Vagina (tissue), 2 donors: Measurements from ENCODE around the gene GREM1. TPM values are rescaled to one million over a fixed set of nuclear protein-coding genes. Genes with fewer than 3 reads are reported as not detected.

Experiments used
- DNase-seq, 2 donors: peaks; one replicate each; pipeline ENCODE4 v3.0.0-alpha.2; 2017; ENCODE audit errors: extremely low spot score in 2 of 2
- H3K27ac ChIP-seq: fragments of 200-600 bp; sonication (generic); one replicate; pipeline ENCODE4 v1.5.1; 2019
- H3K27me3 ChIP-seq: fragments of 200-600 bp; sonication (generic); one replicate; pipeline ENCODE4 v1.5.1; 2019
- H3K36me3 ChIP-seq, 2 donors: fragments of 200-600 bp; sonication (generic); one replicate each; pipeline ENCODE4 v1.5.1; 2017 to 2019
- H3K4me1 ChIP-seq: fragments of 200-600 bp; sonication (generic); one replicate; pipeline ENCODE4 v1.5.1; 2019
- H3K4me3 ChIP-seq, 2 donors: fragments of 200-600 bp; sonication (generic); 1 replicate in 1 of 2; 2 replicates in 1 of 2; pipeline ENCODE4 v1.5.1; 2016 to 2019
- H3K9me3 ChIP-seq: fragments of 200-600 bp; sonication (generic); one replicate; pipeline ENCODE4 v1.5.1; 2019
- POLR2A ChIP-seq, 2 donors: fragments of 450-650 bp; IDR thresholded peaks; one replicate each; pipeline ENCODE4 v1.6.1; 2017; ENCODE audit warnings: antibody characterized with exemption in 2 of 2, mild to moderate bottlenecking in 2 of 2, moderate library complexity in 2 of 2
- POLR2AphosphoS5 ChIP-seq, 2 donors: sonication (generic); formaldehyde crosslinking; IDR thresholded peaks; one replicate each; pipeline ENCODE4 v1.9.0; 2017; ENCODE audit warnings: antibody characterized with exemption in 2 of 2, mild to moderate bottlenecking in 2 of 2, low read depth in 1 of 2; ENCODE audit not compliant: insufficient read depth in 1 of 2
- intact Hi-C: fragments of 100-400 bp; cut with DNase I; formaldehyde crosslinking; loops from one replicate; pipeline ENCODE4 v1.15.1; 2023
- total RNA-seq: library from RNA; depleted of rRNA; stranded (reverse); fragments of >200 nt; gene quantifications from one replicate; pipeline ENCODE4 v1.2.3, GENCODE V29; 2016
- TF ChIP-seq, protein P1 (sequence below), 3 experiments: fragments of 450-650 bp in 2 of 3; fragments of 200-600 bp in 1 of 3; sonication (generic) in 1 of 3; IDR thresholded peaks; one replicate each; pipeline ENCODE4 v1.5.1; 2017 to 2019; ENCODE audit warnings: antibody characterized with exemption in 3 of 3, mild to moderate bottlenecking in 2 of 3, moderate library complexity in 2 of 3

GREM1 gene
- total RNA-seq, 1 donor from 2014 or later: 122 TPM

DNA sequence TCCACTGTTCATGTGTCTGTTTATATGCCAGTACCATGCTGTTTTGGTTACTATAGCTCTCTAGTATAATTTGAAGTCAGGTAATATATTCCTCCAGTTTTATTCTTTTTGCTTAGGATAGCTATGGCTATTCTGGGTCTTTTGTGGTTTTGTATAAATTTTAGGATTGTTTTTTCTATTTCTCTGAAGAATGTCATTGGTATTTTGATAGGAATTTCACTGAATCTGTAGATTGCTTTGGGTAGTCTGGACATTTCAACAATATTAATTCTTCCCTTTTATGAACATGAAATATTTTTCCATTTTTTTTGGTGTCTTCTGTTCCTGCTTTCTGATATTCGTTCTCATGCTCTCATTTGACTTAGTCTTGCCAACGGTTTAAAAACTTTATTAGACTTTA, 39.6 kb downstream of the GREM1 start:
- DNase-seq: no peak
- intact Hi-C loops: no loop called here
- Histone ChIP-seq H3K27me3 (no peaks in the 10 kb centered on the region), H3K4me3 (no peak overlapping the region), H3K27ac (no peak overlapping the region), H3K4me1 (no peaks in the 10 kb centered on the region), H3K36me3 (no peaks in the 10 kb centered on the region), H3K9me3 (no peaks in the 10 kb centered on the region)
- TF ChIP-seq, protein P1, sequence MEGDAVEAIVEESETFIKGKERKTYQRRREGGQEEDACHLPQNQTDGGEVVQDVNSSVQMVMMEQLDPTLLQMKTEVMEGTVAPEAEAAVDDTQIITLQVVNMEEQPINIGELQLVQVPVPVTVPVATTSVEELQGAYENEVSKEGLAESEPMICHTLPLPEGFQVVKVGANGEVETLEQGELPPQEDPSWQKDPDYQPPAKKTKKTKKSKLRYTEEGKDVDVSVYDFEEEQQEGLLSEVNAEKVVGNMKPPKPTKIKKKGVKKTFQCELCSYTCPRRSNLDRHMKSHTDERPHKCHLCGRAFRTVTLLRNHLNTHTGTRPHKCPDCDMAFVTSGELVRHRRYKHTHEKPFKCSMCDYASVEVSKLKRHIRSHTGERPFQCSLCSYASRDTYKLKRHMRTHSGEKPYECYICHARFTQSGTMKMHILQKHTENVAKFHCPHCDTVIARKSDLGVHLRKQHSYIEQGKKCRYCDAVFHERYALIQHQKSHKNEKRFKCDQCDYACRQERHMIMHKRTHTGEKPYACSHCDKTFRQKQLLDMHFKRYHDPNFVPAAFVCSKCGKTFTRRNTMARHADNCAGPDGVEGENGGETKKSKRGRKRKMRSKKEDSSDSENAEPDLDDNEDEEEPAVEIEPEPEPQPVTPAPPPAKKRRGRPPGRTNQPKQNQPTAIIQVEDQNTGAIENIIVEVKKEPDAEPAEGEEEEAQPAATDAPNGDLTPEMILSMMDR (IDR thresholded peaks at IDR 0.05): no peak
- TF ChIP-seq POLR2A (IDR thresholded peaks at IDR 0.05): no peak
- TF ChIP-seq POLR2AphosphoS5 (IDR thresholded peaks at IDR 0.05; ENCODE audit: insufficient read depth in 1 of 2, low read depth in 1 of 2): no peak

DNA sequence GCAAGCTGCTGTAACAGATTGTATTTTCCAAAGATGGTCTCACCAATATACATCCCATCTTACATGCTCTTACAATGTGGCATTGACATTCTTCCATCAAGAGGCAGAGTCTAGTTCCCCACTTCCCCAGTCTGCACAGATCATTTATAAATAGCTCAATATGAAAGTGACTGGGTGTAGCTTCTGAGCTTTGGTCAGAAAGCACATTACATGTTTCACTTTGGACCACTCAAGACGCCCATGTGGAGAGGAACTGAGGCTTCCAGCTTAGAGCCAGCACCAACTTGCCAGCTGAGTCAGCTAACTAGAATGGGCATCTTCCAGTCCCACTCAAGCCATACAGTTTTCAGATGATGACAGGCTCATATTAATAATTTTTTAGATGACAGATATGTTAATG, 45.5 kb downstream of the GREM1 start:
- no peak overlapping the region for H3K4me3 ChIP-seq
- H3K27ac ChIP-seq: no peak overlapping the region
- H3K27me3 ChIP-seq: no peaks in the 10 kb centered on the region
- TF ChIP-seq, protein P1 (IDR thresholded peaks at IDR 0.05): no peak
- no peak for TF ChIP-seq POLR2A (IDR thresholded peaks at IDR 0.05)
- no peak for TF ChIP-seq POLR2AphosphoS5 (IDR thresholded peaks at IDR 0.05; ENCODE audit: insufficient read depth in 1 of 2, low read depth in 1 of 2)
- no peak for DNase-seq
- intact Hi-C loops: no loop called here
- H3K4me1 ChIP-seq: no peaks in the 10 kb centered on the region
- no peaks in the 10 kb centered on the region for H3K9me3 ChIP-seq
- H3K36me3 ChIP-seq: no peaks in the 10 kb centered on the region

DNA sequence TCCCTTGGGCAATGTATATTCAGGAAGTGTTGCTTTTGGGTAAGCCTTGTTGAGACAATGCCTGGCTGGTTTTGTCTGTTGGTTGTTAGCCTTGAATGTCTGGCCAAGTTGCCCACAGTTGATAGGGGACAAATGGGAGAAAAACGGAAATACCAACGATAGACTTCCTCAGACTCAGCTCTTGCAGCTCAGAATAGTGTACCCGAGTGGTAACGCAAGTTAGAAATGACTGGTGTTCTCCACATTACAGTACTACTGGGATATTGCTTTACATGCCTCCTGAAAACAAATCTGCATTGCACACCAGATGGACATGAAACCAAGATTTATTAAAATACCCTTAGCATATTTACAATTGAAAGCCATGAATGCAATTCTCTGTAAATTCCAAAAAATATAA, 47.4 kb downstream of the GREM1 start:
- intact Hi-C loops: no loop called here
- Histone ChIP-seq H3K36me3 (no peaks in the 10 kb centered on the region), H3K27ac (no peak overlapping the region), H3K4me3 (no peak overlapping the region), H3K27me3 (no peaks in the 10 kb centered on the region), H3K4me1 (no peaks in the 10 kb centered on the region), H3K9me3 (no peaks in the 10 kb centered on the region)
- no peak for TF ChIP-seq POLR2A (IDR thresholded peaks at IDR 0.05)
- TF ChIP-seq POLR2AphosphoS5 (IDR thresholded peaks at IDR 0.05; ENCODE audit: insufficient read depth in 1 of 2, low read depth in 1 of 2): no peak
- TF ChIP-seq, protein P1 (IDR thresholded peaks at IDR 0.05): no peak
- DNase-seq: no peak

DNA sequence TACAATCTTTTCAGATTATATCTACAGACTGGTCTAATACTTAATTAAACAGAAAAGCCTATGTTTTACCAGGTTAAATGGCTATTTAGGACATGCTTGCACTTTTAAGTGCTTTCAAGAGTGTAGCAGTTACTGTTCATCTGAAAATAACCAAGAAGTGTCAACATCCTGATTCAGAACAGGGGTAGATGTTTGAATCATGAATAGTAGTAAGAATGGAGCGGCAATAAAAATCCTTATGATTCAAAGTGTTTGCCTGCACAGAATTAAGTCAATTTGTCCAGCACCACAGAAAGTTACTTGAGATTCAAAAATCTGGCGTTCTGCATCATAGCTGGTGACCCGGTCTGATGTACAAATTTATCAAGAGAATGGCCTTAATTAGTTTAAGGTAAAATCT, 48.3 kb downstream of the GREM1 start:
- no peaks in the 10 kb centered on the region for H3K9me3 ChIP-seq

DNA sequence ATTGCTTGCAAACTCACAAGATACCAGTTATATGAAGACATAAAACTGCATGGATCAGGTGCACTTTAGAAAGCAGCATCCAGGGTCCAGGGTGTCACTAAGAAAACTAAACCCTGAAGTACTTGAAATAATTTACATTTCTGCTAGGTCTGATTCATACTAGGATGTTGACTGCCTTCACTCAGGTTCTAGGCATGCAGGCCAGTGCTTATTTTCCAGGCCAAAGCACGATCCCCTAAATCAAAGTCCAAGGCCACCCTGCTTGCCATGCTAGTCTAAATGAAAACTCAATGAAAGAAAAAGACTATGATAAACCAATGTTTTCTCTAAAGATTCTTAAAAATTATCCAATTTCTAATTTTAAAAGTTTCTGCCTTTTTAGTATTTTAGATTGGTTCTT, 49.4 kb downstream of the GREM1 start:
- no peaks in the 10 kb centered on the region for H3K36me3 ChIP-seq
- intact Hi-C loops: no loop called here
- TF ChIP-seq POLR2AphosphoS5 (IDR thresholded peaks at IDR 0.05; ENCODE audit: insufficient read depth in 1 of 2, low read depth in 1 of 2) (no peak), POLR2A (IDR thresholded peaks at IDR 0.05) (no peak)
- TF ChIP-seq, protein P1 (IDR thresholded peaks at IDR 0.05): no peak

More for the DNA sequence above, 48.3 kb downstream of the GREM1 start:
- Histone ChIP-seq H3K36me3 (no peaks in the 10 kb centered on the region), H3K27me3 (no peaks in the 10 kb centered on the region), H3K4me1 (no peaks in the 10 kb centered on the region), H3K4me3 (no peak overlapping the region), H3K27ac (no peak overlapping the region)
- intact Hi-C loops: no loop called here
- TF ChIP-seq POLR2A (IDR thresholded peaks at IDR 0.05) (no peak), POLR2AphosphoS5 (IDR thresholded peaks at IDR 0.05; ENCODE audit: insufficient read depth in 1 of 2, low read depth in 1 of 2) (no peak)
- TF ChIP-seq, protein P1 (IDR thresholded peaks at IDR 0.05): no peak
- DNase-seq: no peak

More for the DNA sequence above, 49.4 kb downstream of the GREM1 start:
- H3K4me3 ChIP-seq: no peak overlapping the region
- DNase-seq: no peak
- no peaks in the 10 kb centered on the region for H3K4me1 ChIP-seq
- H3K9me3 ChIP-seq: no peaks in the 10 kb centered on the region
- H3K27ac ChIP-seq: no peak overlapping the region
- no peaks in the 10 kb centered on the region for H3K27me3 ChIP-seq
